PC-9 (cell line): ENCODE results near the gene SMTNL2. TPM values are rescaled to one million over a fixed set of nuclear protein-coding genes. Genes with fewer than 3 reads are reported as not detected.

Experiments
- BruUV-seq: library from RNA; stranded (reverse); fragments of 400-500 nt; replicated peaks from 2 replicates; lab custom pipeline; 2021; lab: Mats Ljungman, UMichigan
- CTCF ChIA-PET: fragments of 300-600 bp; sonication (Branson Sonifier 250); formaldehyde crosslinking; loops from one replicate; lab custom pipeline; 2022; ENCODE audit warnings: antibody characterized with exemption; lab: Charles Lee
- POLR2A ChIA-PET: fragments of 300-600 bp; sonication (Branson Sonifier 250); formaldehyde crosslinking; loops from one replicate; lab custom pipeline; 2022; ENCODE audit warnings: antibody characterized with exemption; ENCODE audit not compliant: unreplicated experiment; lab: Charles Lee
- DNase-seq, 2 experiments: peaks; one replicate each; pipeline versions ENCODE4 v3.0.0 to v3.0.0-alpha.2; 2015 to 2022; ENCODE audit warnings: mixed read lengths in 1 of 2
- H2AFZ ChIP-seq: fragments of 200-600 bp; sonication (generic); 2 replicates; pipeline ENCODE4 v1.8.1; 2017; ENCODE audit warnings: antibody characterized with exemption
- H3F3A ChIP-seq: fragments of 200-600 bp; sonication (generic); 2 replicates; pipeline ENCODE4 v1.8.1; 2017; ENCODE audit warnings: antibody characterized with exemption, mild to moderate bottlenecking, low read depth; ENCODE audit not compliant: insufficient read depth
- H3K27ac ChIP-seq: fragments of 200-600 bp; sonication (generic); 2 replicates; pipeline ENCODE4 v1.6.1; 2016; ENCODE audit warnings: mixed run types
- H3K27me3 ChIP-seq: fragments of 200-600 bp; sonication (generic); 2 replicates; pipeline ENCODE4 v1.6.1; 2016; ENCODE audit warnings: low read depth, mixed run types; ENCODE audit not compliant: insufficient read depth
- H3K36me3 ChIP-seq: fragments of 200-600 bp; sonication (generic); 2 replicates; pipeline ENCODE4 v1.6.1; 2016; ENCODE audit warnings: low read depth, mixed run types
- H3K4me1 ChIP-seq: fragments of 200-600 bp; sonication (generic); replicated peaks from 2 replicates; pipeline ENCODE4 v1.6.1; 2016; ENCODE audit warnings: mixed run types; ENCODE audit not compliant: insufficient read depth
- H3K4me2 ChIP-seq: fragments of 200-600 bp; sonication (generic); 2 replicates; pipeline ENCODE4 v1.6.1; 2017; ENCODE audit warnings: mixed run types
- H3K4me3 ChIP-seq: fragments of 200-600 bp; sonication (generic); 2 replicates; pipeline ENCODE4 v1.6.1; 2016; ENCODE audit warnings: mixed run types
- H3K79me2 ChIP-seq: fragments of 200-600 bp; sonication (generic); 2 replicates; pipeline ENCODE4 v1.6.1; 2017; ENCODE audit warnings: low read depth, mixed run types
- H3K9me2 ChIP-seq: fragments of 200-600 bp; sonication (generic); 2 replicates; pipeline ENCODE4 v1.8.1; 2017; ENCODE audit warnings: mild to moderate bottlenecking; ENCODE audit not compliant: insufficient read depth
- H3K9me3 ChIP-seq: fragments of 200-600 bp; sonication (generic); 2 replicates; pipeline ENCODE4 v1.8.1; 2016; ENCODE audit warnings: low read depth; ENCODE audit not compliant: insufficient read depth
- H4K20me1 ChIP-seq: fragments of 200-600 bp; sonication (generic); 2 replicates; pipeline ENCODE4 v1.8.1; 2017; ENCODE audit not compliant: insufficient read depth
- CTCF ChIP-seq: fragments of 200-600 bp; sonication (generic); conservative IDR thresholded peaks from 2 replicates; pipeline ENCODE4 v1.6.1; 2017; ENCODE audit warnings: mixed run types, antibody characterized with exemption, mild to moderate bottlenecking, moderate library complexity
- EZH2 ChIP-seq: fragments of 200-600 bp; sonication (generic); IDR thresholded peaks from 2 replicates; pipeline ENCODE4 v1.8.0; 2017; ENCODE audit warnings: antibody characterized with exemption, low read depth
- intact Hi-C: fragments of 100-400 bp; cut with micrococcal nuclease; formaldehyde crosslinking; loops from one replicate; pipeline ENCODE4 v1.10.0; 2022; ENCODE audit not compliant: unreplicated experiment
- total RNA-seq: library from RNA; stranded (reverse); gene quantifications from 2 replicates; pipeline ENCODE4 v1.2.3, GENCODE V29; 2021

SMTNL2 gene
- total RNA-seq, 1 experiment from 2014 or later: not detected

GRCh38 chr17:4591529-4591928 lies 7.2 kb downstream of the SMTNL2 start:
- BruUV-seq: no TSS peak
- H3F3A ChIP-seq: no peaks in the 10 kb centered on the region
- H4K20me1 ChIP-seq: no peaks in the 10 kb centered on the region
- intact Hi-C loops: no loop called here
- CTCF ChIA-PET: no interaction called here
- H3K4me2 ChIP-seq: 0 out of 2 replicates have a peak overlapping the region, but pooled peaks have one; percentile 9
- no peak for TF ChIP-seq CTCF
- TF ChIP-seq EZH2: no peak
- no peak overlapping the region for H3K4me3 ChIP-seq
- H3K27ac ChIP-seq: no peak overlapping the region
- peak in 1 of 2 experiments; percentile 44 for DNase-seq
- no peaks in the 10 kb centered on the region for H3K9me2 ChIP-seq
- no peak overlapping the region for H2AFZ ChIP-seq
- no peaks in the 10 kb centered on the region for H3K36me3 ChIP-seq
- POLR2A ChIA-PET: no interaction called here
- H3K79me2 ChIP-seq: no peaks in the 10 kb centered on the region
- no peaks in the 10 kb centered on the region for H3K9me3 ChIP-seq
- H3K4me1 ChIP-seq: no peaks in the 10 kb centered on the region
- H3K27me3 ChIP-seq: peaks cover 59% of the 10 kb centered on the region

- H3K4me2 ChIP-seq: no peak overlapping the region
- no peaks in the 10 kb centered on the region for H3K79me2 ChIP-seq
- ChIA-PET CTCF (no interaction called here), POLR2A (no interaction called here)
- no peak overlapping the region for H3K27ac ChIP-seq
- no peaks in the 10 kb centered on the region for H3K9me3 ChIP-seq
- H3K4me1 ChIP-seq: no peaks in the 10 kb centered on the region
- no peak for DNase-seq
- H3K4me3 ChIP-seq: no peak overlapping the region
- no TSS peak for BruUV-seq
- H3F3A ChIP-seq: no peaks in the 10 kb centered on the region
- intact Hi-C loops: no loop called here
- H2AFZ ChIP-seq: no peak overlapping the region
- H3K9me2 ChIP-seq: no peaks in the 10 kb centered on the region
- no peaks in the 10 kb centered on the region for H3K36me3 ChIP-seq
- TF ChIP-seq CTCF (no peak), EZH2 (no peak)
- peaks cover 57% of the 10 kb centered on the region for H3K27me3 ChIP-seq
- H4K20me1 ChIP-seq: no peaks in the 10 kb centered on the region
Measured at GRCh38 chr17:4592240-4593005, 8.1 kb downstream of the SMTNL2 start.

DNA sequence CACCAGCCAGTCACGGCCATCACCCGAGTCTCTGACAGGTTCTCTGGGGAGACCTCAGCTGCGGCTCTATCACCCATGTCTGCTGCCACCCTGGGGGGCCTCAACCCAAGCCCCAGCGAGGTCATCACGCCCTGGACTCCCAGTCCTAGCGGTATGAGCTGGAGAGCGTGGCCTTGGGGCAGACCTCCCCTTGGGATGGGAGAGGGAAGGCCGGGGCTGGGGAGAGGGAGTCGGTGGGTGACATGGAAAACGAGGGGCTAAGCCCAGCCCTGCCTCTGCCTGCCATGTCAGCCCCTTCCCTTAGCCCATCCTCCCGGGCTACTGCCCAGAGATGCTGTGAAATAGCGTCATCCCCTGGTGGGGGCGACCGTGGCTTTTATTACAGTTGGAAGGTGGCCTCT lies 8.7 kb downstream of the SMTNL2 start:
- no peak for DNase-seq
- H3K27ac ChIP-seq: no peak overlapping the region
- no peaks in the 10 kb centered on the region for H3F3A ChIP-seq
- intact Hi-C loops: no loop called here
- no peaks in the 10 kb centered on the region for H4K20me1 ChIP-seq
- no peaks in the 10 kb centered on the region for H3K4me1 ChIP-seq
- BruUV-seq: no TSS peak
- ChIA-PET POLR2A (no interaction called here), CTCF (no interaction called here)
- no peaks in the 10 kb centered on the region for H3K9me3 ChIP-seq
- H3K79me2 ChIP-seq: no peaks in the 10 kb centered on the region
- TF ChIP-seq EZH2 (no peak), CTCF (no peak)
- H3K27me3 ChIP-seq: peaks cover 58% of the 10 kb centered on the region
- H2AFZ ChIP-seq: no peak overlapping the region
- no peak overlapping the region for H3K4me3 ChIP-seq
- no peaks in the 10 kb centered on the region for H3K36me3 ChIP-seq
- H3K9me2 ChIP-seq: no peaks in the 10 kb centered on the region
- H3K4me2 ChIP-seq: no peak overlapping the region
